NCI-H2029 (cell line): ENCODE results near the gene TOPORS.
A peak's percentile ranks its signal among the peaks of the same experiment; 100 is the strongest.
"Not testable (repeated sequence)": the region's sequence is repeated elsewhere in the genome, so short reads cannot be mapped to it uniquely, and the experiment has no call there.

ENCODE experiments used
- DNase-seq: peaks from one replicate; lab custom pipeline; 2025; lab: John Stamatoyannopoulos, UW

Gene TOPORS

DNA sequence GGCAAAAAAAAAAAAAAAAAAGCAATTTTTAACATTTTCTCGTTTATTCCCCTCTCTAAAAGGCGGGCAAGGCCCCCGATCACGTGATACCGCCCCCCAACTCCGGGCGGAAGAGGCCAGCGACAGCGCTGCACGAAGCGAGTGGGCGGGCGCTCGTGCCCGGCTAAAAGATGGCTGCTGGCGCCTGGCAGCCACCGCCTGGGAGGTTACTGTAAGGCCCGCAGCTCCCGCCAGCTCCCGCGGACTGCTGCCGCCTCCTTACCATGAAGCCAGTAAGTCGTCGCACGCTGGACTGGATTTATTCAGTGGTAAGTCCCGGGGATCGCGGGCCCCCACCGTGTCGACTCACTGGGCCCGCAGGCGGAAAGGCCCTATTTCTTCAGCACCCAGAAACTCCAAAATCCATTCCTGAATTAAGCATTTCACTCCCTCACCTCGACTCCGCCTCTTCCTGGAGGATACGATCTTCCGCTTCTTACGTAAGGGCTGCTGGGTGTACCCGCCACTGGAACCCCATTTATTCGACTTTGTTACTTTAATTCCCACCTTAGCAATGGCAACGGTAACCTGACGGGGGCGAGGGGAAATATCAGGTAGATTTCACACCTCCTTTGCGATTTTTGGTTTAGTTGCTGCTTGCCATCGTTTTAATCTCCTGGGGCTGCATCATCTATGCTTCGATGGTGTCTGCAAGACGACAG lies at the start of gene TOPORS, which contains the start of gene SMIM27:
TSS of gene TOPORS (minus strand) at position 415 of the 701 bp plus-strand sequence. CDS start at position 265, 150 bp downstream.
TSS of gene SMIM27 (plus strand) at position 156 of the 701 bp plus-strand sequence. CDS start at position 264, 108 bp downstream.
- peak; percentile 91 for DNase-seq

DNA sequence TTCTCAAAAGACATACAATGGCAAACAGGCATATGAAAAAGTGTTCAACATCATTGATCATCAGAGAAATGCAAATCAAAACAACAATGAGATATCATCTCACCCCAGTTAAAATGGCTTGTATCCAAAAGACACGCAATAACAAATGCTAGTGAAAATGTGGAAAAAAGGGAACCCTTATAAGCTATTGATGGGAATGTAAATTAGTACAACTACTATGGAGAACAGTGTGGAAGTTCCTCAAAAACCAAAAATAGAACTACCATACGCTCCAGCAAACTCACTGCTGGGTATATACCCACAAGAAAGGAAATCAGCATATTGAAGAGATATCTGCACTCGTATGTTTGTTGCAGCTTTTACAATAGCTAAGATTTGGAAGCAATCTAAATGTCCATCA lies 46.6 kb upstream of the TOPORS start:
- not testable (repeated sequence) for DNase-seq

DNA sequence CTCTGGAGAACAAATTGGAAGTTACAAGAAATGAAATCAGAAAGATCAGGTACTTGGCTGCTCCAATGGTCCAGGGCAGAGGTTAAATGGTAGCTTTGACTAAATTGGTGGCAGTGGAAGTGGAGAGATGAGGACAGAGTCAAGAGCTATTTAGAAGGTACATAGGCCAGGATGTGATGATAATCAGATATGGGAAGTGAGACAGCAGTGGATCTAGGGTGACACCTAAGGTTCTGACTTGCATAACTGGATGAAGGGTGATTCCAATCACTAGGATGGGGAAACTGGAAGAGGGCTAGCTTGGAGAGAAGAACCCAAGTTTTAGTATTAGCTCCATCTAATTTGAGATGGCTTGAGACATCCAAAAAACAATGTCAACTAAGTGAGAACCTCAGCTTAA lies 44.5 kb upstream of the TOPORS start:
- DNase-seq = no peak

DNA sequence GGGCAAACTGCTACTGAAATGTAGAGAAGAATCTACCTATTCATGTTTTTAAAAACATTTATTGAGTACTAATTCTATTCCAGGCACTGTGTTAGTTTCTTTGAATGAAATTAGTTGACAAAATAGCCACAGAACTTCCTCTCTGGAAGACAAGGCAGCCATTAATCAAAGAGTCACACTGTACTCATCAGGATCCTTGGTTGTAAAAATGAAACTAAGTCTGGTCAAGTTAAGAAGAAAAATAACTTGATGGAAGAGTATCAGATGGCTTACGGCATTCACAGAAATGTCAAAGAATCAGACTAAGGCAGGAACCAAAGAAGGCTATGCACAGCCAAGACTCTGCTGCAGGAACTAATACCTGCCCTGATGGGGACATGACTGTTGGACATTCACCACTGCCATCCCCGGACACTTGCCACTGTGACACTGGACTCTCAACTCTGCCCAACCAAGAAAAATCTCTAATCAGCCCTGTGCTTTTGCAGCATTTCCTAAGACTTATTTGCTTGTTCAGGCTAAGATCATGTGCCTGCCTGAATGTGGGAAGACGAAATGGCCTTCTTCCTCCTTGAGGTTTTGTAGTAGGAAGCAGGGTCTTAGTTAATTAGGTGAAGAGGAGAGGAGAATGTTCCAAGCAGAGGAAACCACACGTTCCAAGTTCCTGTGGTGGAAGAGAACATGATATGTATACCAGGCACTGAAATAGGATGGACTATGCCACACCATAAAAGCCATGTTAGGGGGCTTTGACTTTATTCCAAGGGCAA lies 43.9 kb upstream of the TOPORS start:
- no peak for DNase-seq

DNA sequence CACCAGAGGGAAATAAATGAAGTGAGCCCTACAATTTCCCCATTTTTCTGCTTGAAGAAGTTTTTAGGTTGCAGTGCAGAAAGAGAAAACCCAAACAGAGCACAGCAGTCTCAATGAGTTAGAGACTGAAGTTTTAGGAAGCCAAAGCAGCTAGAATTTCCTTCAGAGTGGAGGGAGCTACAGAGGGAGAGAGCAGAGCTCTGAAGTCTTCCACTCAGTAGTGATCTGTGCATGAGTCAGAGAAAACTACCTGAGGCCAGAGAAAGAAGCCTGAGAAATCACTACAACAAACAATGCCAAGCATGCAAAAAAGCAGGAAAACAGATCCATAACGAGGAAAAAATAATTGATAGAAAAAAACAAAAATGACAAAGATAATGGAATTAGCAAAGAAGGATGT lies 38.5 kb upstream of the TOPORS start:
- no peak for DNase-seq

DNA sequence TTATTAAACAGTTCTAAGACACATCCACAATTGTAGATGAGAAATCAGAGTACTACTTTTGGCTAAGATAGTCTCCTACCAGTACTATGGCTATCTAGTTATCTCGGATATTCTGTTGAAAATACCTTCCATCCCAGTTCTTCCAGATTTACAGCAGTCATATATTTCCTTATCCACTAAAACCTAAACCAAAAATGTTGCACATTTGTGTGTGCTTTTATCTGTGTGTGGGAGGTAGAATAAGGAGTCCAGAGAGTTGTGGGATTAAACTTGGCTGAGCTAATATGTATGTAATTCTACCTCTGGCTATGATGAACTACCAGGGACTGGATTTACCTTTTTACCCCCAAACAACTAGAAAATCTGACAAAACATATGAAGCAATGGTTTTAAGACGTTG lies 38.1 kb upstream of the TOPORS start:
- DNase-seq = no peak

DNA sequence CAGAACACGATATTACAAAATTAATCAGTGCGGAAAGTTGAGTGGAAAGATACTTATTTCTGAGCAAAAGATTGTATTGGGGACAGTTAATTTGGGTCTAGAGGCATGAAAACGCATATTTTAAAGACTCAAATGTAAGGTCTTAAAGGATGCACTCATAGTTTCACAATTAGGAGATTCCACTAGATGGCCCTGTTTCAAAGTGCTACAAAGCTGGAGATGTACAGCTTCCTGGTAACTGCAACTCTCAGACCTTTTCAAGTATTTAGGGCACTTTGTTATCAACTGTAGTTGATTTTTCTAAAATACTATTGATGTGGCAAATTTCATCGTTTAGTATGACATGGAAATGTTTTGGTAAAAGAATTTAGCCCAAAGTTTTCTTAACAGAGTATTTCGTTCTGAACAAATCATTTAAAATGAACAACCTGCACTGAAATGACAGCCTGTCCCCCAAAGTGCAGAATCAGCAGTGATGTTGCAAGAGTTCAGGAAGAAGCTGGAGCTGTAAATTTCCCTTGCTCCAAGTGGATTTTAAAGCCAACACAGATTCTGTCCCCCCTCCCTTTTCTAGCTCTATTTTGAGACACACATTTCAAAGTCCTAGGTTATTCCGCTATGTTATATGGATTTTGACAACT lies 36.8 kb upstream of the TOPORS start:
- no peak for DNase-seq

DNA sequence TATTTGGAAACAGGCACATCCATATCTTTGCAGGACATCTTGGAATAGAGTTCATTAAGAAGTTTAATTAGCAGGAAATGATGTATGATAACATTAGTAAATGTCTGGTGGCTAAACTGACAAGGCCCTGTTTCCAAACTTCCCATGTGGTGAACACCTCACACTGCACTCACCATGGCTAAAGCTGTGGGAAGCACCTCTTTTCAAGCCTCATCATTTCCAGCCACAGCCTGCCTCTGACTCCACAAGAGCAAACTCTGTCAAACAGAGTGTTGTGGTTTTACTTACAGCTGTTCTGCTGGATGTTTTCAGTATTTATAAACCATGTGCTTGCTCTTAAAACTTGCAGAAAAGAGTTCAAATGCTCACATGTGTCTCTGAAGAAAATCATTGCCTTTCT lies 35.5 kb upstream of the TOPORS start:
- DNase-seq = no peak

DNA sequence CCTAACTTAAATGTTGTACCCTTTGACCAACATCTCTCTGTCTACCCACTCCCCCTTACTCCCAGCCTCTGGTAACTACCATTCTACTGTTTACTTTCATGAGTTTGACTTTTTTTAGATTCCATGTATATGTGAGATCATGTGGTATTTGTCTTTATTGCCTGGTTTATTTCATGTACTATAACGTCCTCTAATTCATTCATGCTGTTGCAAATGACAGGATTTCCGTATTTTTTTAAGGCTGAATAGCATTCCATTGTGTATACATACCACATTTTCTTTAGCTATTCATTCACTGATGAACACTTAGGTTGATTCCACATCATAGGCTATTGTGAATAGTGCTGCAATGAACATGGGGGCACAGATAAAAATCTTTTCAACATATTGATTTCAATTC lies 32.4 kb upstream of the TOPORS start:
- DNase-seq = no peak

DNA sequence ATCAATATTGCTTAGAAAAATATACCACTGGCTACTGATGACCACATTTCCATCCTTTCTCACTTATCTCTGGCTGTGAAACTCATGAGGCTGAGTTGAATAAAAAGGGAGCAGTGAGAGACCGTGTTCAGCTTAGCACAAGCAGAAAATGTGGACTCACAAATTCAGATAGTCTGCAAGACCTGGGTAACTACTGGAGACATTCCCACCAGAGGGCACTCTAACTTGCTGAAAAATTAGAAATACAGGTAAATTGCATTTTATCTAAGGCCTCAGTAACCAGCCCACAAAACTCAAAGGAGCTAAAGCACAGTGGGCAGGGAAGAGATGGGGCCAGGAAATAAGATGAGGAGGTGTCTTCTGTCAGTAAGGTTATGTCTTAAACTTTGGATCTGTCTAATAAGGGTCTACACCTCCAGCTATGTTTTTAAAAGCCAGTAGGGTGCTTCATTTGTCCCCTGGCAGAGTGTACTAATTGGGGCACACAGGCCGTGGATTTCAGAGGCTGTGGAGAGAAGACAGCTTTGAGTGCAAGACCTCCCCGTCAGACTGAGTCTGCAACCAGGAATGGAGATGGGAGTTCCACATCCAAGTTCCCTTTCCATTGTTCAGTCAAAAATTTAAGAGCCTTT lies 29.2 kb upstream of the TOPORS start:
- DNase-seq = peak; percentile 8

DNA sequence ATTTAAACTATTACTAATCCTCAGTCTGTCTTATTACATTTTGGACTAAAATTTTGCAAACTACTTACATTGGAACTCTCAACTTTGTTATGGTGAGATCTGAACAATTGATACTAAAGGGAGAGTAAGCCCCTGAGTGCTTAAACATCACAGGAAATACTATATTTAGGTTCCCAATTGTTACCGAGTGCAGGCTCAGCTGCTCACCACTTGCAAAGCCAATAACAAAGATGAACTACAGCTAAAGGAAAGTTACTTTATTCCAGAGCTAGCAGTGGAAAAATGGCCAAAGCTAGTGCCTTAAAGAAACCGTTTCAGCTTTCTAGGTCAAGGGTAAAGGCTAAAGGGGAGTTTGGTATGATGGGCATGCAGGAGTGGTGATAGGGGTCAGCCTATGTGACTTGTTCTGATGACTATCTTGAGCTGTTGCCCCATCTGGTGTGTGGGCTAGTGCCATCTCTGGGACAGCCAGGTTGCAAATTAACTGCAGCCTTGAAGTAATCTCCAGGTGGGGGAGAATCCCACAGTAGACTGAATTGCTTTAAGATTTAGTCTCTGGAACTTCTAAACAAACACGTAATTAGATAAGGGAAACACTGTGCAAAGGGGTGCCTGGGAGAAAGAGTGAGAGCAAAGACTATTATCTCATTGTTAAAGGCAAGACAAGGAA lies 28.4 kb upstream of the TOPORS start:
- DNase-seq = no peak

DNA sequence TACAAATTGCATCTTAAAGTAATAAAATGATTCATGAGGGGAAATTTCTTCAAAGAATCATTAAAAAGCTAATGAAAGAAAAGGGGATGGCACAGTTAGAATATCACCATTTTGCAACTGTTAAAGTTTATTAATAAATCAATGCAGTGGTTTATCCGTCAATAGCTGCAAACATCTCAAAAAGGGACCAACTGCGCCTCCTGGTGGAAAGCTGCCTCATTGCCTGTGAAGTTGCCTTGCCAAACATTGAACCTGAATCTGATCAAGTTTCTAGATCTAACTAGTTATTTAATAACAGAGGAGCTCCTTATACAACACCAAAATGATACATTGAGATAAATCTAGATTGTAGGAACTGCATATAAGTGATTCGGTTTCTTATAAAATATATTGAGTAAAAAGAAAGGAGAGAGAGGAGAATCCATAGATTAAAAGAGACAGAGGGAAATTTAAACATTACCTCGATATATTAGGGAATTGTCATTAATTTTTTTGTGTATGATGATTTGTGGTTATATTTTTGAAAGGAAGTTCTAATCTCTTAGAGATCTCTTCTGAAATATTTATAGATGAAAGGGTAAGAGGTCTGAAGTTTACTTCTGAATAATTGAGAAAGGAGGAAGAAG lies 27.4 kb upstream of the TOPORS start:
- peak; percentile 55 for DNase-seq

DNA sequence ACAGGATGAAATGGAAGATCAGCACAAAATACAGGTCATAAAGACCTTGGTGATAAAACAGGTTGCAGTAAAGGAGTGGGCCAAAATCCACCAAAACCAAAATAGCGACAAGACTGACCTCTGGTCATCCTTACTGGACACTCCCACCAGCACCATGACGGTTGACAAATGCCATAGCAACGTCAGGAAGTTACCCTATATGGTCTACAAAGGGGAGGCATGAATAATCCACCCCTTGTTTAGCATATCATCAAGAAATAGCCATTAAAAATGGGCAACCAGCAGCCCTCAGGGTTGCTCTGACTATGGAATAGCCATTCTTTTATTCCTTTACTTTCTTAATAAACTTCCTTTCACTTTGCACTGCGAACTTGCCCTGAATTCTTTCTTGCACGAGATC lies 26.6 kb upstream of the TOPORS start:
- no peak for DNase-seq

DNA sequence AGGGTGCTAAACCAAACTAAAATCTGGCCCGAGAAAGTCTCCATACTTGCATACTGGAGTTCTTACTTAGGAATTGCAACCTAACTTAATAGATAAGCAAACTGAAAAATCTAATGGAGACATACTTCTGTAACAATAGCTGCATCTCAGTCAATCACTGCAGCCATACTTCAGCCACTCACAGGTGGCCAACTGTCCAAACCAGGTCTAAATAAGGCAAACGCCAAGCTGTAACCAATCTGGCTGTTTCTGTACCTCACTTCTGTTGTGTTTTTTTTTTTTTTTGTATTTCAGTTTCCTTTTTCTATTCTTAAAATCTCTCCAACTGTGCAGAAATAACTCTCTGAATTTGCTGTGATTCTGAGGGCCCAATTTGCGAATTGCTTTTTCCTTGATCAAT lies 24.9 kb upstream of the TOPORS start:
- no peak for DNase-seq

DNA sequence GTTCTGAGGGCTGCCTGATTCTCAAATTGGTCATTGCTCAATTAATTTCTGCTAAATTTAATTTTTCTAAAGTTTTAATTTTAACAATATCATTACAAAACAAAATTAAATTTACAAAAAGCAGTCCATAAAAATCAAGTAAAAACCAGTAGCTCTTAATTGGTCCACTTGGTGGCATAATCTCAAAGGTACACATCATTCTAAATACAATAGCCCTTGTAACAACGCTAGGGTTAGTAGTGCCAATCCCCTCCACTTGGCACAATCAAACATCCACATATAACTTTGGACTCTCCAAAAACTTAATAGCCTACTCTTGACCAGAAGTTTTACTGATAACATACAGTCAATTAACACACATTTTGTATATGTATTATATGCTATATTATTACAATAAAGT lies 22.5 kb upstream of the TOPORS start:
- DNase-seq = no peak

DNA sequence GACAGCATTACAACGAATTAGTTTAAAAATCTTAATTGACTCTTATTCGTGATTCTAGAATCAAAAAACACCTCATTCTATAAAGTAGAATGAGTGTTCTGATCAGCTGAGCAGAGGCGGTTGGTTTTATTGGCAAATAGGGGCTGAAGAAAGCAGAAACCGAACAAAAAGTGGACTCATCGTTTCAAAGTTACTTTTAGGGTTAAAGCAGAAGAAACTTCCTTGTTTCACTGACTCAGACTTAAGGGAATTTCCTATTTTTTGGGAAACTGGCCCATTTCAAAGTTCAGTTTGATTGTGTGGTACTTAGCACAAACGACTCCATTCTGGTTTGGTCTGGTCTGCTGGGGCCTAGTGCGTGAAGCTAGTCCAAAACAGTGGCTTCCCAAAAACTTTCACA lies 21.4 kb upstream of the TOPORS start:
- no peak for DNase-seq

DNA sequence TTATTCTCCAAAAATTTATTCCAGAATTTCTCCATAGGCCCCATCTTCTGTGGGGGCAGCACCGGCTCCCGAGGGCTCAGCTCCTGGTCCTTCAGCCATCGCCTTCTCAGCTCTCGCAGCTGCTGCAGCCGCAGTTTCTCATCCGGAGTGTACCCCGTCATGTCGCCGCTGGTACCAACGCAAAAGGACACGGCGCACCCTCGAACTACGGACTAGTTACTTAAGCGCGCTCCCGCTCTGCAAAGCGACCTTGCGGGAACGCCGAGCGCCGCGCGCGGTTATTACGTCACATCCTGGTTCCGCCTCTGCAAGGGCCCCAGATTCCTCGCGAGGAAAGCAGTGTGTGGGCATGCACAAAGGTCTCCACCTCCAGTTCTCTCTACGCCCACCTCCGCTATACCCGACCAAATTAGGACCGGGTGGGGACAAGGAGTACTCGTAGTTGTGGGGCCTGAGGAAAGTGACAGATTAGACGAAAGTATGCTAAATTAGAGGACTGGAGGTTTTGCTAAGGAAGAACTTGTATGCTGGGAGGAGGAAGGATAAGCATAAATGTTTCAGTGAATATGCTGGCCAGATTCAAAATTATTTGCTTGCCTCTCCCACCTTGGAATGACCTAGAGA lies 20.6 kb upstream of the TOPORS start, which contains the start of gene NDUFB6:
TSS of gene NDUFB6 (minus strand) at position 260 of the 624 bp plus-strand sequence. CDS start at position 161, 99 bp downstream.
- peak; percentile 91 for DNase-seq

DNA sequence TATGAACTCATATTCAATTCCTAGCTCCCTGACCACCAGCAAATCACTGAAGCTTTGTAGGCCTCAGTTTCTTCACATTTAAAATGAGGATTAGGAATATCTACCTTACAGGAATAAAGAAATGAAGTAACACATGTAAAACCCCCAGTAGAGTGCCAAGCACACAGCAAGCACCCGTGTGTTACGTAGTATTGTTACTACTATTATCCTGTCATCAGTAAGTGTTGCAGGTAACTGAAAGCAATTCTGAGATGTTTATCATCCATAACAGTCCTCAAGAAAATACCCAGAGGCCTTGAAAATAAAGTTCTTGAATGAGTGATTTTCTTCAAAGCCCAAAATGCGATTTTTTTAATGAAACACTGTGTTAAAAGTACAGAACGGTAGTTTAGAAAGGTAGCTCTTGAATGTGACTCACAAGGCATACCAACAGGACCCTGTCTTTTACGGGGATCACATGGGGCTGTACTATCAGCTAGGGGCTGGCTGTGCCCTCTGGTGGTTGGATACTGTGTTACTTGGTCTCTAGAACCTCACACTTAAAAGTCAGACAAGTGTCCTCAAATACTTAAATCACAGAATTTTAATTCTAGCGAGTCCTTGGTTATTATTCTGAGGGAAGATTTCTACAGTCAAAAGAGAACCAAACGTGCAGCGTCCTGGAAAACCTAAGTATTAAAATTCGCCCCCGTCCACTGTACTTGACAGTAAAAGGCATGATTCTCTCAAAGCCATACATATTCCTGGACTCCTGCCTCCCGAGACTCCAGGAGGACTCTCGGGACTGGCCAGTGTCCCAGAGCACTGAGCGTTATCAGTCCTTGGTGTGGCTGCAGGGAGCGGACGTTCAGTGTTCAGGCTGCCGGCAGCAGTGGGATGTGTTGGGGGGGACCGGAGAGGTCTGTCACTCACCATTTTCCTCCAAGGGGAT lies 19.8 kb upstream of the TOPORS start:
- DNase-seq = peak; percentile 53

DNA sequence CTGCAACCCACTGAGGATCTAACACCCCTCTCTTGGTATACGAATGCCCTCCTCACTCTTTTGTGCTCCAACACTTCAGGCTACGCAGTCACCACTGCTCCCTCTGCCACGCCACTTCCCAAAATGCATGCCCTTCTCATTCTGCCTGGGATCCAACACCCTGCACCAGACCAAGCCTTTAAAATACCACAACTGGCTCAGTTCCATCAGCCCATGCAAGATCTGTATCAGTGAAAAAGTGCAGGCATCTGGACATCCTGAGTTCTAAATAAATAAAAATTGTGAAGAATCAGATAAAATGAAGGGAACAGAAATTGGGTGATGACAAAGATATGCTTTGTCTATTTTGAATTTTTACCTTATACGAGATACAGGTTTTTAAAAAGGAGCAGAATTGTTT lies 17.9 kb upstream of the TOPORS start:
- no peak for DNase-seq

DNA sequence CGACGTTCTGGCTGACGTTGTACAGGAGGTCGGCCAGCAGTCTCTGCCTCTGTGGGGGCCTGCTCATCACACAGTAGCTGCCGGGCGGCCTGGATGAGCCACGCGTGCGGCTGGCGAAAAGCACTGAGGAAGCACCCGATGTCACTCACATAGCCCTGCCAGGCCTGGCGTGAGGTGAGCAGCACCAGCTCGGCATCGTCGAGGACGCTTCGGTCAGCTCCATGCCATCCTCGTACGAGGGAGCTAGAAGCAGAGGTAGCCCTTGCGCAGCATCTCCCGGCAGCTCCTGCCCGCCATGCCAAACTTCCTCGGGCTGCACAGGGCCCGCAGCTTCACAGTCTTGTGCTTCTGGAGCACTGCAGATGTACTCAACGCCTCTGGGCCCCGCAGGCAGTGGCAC lies 14.4 kb upstream of the TOPORS start:
- DNase-seq = no peak
